ENCODE data around the gene LSM4.

- TF ChIP-seq EZH2phosphoT487 (IDR thresholded peaks at IDR 0.05; ENCODE audit: borderline replicate concordance, low read length) (no peak), CTCF (IDR thresholded peaks at IDR 0.05; ENCODE audit: low read depth, low read length, poor library complexity, severe bottlenecking) (no peak)
These were observed 23.2 kb downstream of the LSM4 start for GRCh38 chr19:18299654-18300053.
